K562 (cell line): ENCODE data around the gene TRAPPC8. TPM values are rescaled to one million over a fixed set of nuclear protein-coding genes. Genes with fewer than 3 reads are reported as not detected.

ENCODE experiments used
- ATAC-seq: fragments of 200-7000 bp; cut with Tn5 transposase; 3 replicates; pipeline ENCODE4 v1.9.1; 2020; ENCODE audit warnings: moderate library complexity
- BruUV-seq: library from RNA; stranded (reverse); fragments of 400-500 nt; replicated peaks from 2 replicates; lab custom pipeline; 2021; lab: Mats Ljungman, UMichigan
- CTCF ChIA-PET: fragments of 300-600 bp; formaldehyde crosslinking; extraction: SDS; loops from one replicate; lab custom pipeline; 2021; ENCODE audit warnings: low intra/inter-chr PET ratio; lab: Yijun Ruan, JAX
- POLR2A ChIA-PET: fragments of 300-600, 350-650 bp; sonication (Branson Sonifier 250); formaldehyde crosslinking; extraction: SDS; loops from one replicate; lab custom pipeline; 2021; ENCODE audit warnings: antibody characterized with exemption, inconsistent platforms; lab: Yijun Ruan, JAX
- DNase-seq, 4 experiments: peaks; one replicate each; pipeline versions ENCODE4 v3.0.0 to v3.0.0-alpha.2; 2011 to 2018; ENCODE audit warnings: low spot score in 3 of 4, mixed read lengths in 3 of 4; ENCODE audit errors: extremely low read depth in 1 of 4
- FAIRE-seq: peaks from 2 replicates; lab custom pipeline; 2011; peaks lifted over from hg19 to GRCh38; lab: Jason Lieb, UNC
- H2AFZ ChIP-seq: 2 replicates; pipeline ENCODE4 v1.6.0; 2011; ENCODE audit warnings: low read depth, low read length, control low read depth, inconsistent platforms
- H3K27ac ChIP-seq: fragments of 200-600 bp; 3 replicates; pipeline ENCODE4 v1.8.0; 2011; ENCODE audit warnings: low read depth, mild to moderate bottlenecking, control low read depth, inconsistent platforms, low read length, moderate library complexity, mixed read lengths; ENCODE audit errors: extremely low read depth
- H3K27me3 ChIP-seq, 2 experiments: fragments of 300-600 bp in 1 of 2; 2 replicates in 1 of 2; 3 replicates in 1 of 2; pipeline versions ENCODE4 v1.6.0 to v1.8.0; 2011; ENCODE audit warnings: inconsistent platforms in 2 of 2, low read length in 2 of 2, mild to moderate bottlenecking in 1 of 2, mixed read lengths in 1 of 2, moderate library complexity in 1 of 2; ENCODE audit not compliant: control insufficient read depth in 2 of 2, insufficient read depth in 2 of 2
- H3K36me3 ChIP-seq: fragments of 300-600 bp; 3 replicates; pipeline ENCODE4 v1.8.0; 2011; ENCODE audit warnings: mild to moderate bottlenecking, low read length, inconsistent platforms; ENCODE audit not compliant: control insufficient read depth, insufficient read depth
- H3K4me1 ChIP-seq, 2 experiments: fragments of 200-600 bp in 1 of 2; replicated peaks in 1 of 2; 2 replicates in 1 of 2; 3 replicates in 1 of 2; pipeline versions ENCODE4 v1.5.1 to v1.8.0; 2011; ENCODE audit warnings: inconsistent platforms in 2 of 2, low read length in 2 of 2, mild to moderate bottlenecking in 1 of 2, mixed read lengths in 1 of 2, moderate library complexity in 1 of 2; ENCODE audit not compliant: control insufficient read depth in 2 of 2, insufficient read depth in 2 of 2
- H3K4me2 ChIP-seq: 2 replicates; pipeline ENCODE4 v1.6.1; 2011; ENCODE audit warnings: low read length, control low read depth, inconsistent platforms, mixed read lengths; ENCODE audit not compliant: insufficient read depth
- H3K4me3 ChIP-seq: fragments of 200-600 bp; sonication (generic), shearing (Covaris generic); 2 replicates; pipeline ENCODE4 v1.5.1; 2016; ENCODE audit warnings: control low read depth, inconsistent platforms
- H3K79me2 ChIP-seq: fragments of 200-600 bp; 3 replicates; pipeline ENCODE4 v1.8.0; 2011; ENCODE audit warnings: low read length, inconsistent platforms; ENCODE audit not compliant: control insufficient read depth, insufficient read depth
- H3K9ac ChIP-seq, 2 experiments: 2 replicates each; pipeline versions ENCODE4 v1.6.0 to v1.6.1; 2011; ENCODE audit warnings: low read depth in 2 of 2, low read length in 2 of 2, control low read depth in 1 of 2, inconsistent platforms in 1 of 2, mild to moderate bottlenecking in 1 of 2, mixed read lengths in 1 of 2; ENCODE audit not compliant: insufficient read depth in 1 of 2
- H3K9me1 ChIP-seq: one replicate; pipeline ENCODE4 v1.6.0; 2011; ENCODE audit warnings: inconsistent platforms, mild to moderate bottlenecking, low read length, moderate library complexity; ENCODE audit not compliant: control insufficient read depth, insufficient read depth
- H3K9me3 ChIP-seq: replicated peaks from 2 replicates; pipeline ENCODE4 v1.5.1; 2011; ENCODE audit warnings: low read depth, low read length, inconsistent platforms; ENCODE audit not compliant: control insufficient read depth, insufficient read depth
- H4K20me1 ChIP-seq: replicated peaks from 2 replicates; pipeline ENCODE4 v1.6.1; 2011; ENCODE audit warnings: low read length, inconsistent platforms, mixed read lengths; ENCODE audit not compliant: control insufficient read depth, insufficient read depth
- MYC ChIP-seq, 2 experiments: fragments of 250-450 bp in 1 of 2; sonication (Bioruptor Pico) in 1 of 2; IDR thresholded peaks; 2 replicates each; pipeline versions ENCODE4 v1.5.1 to v1.6.1; 2012 to 2021; ENCODE audit warnings: low read depth in 2 of 2, borderline replicate concordance in 1 of 2, improper control_type of control experiment in 1 of 2, low read length in 1 of 2, mild to moderate bottlenecking in 1 of 2, moderate library complexity in 1 of 2
- ZNF134 ChIP-seq: fragments of 250-450 bp; sonication (Bioruptor Pico); conservative IDR thresholded peaks from 2 replicates; pipeline ENCODE4 v1.4.0; 2020
- ZZZ3 ChIP-seq: fragments of 450-650 bp; IDR thresholded peaks from 2 replicates; pipeline ENCODE4 v1.6.1; 2016; ENCODE audit warnings: antibody characterized with exemption, mild to moderate bottlenecking, moderate library complexity
- in situ Hi-C: fragments of 300-500 bp; cut with MboI; formaldehyde crosslinking; loops from 4 replicates; pipeline ENCODE4 v1.15.0; 2018; ENCODE audit warnings: inconsistent platforms, mixed read lengths
- intact Hi-C: fragments of 100-400 bp; cut with micrococcal nuclease; formaldehyde crosslinking; loops from 2 replicates; pipeline ENCODE4 v1.14.2; 2022
- polyA plus RNA-seq, 8 experiments: library from polyadenylated mRNA; depleted of rRNA in 4 of 8; stranded (reverse) in 5 of 8; unstranded in 3 of 8; fragments of >200 nt; fragmentation: Nextera tagmentation in 2 of 8; fragmentation: Illumina TruSeq in 1 of 8; extraction: Ambion mirVana in 2 of 8; extraction: Trizol in 1 of 8; gene quantifications; 2 replicates each; pipeline versions ENCODE4 v1.2.1 to v1.2.3, GENCODE V29; 2011 to 2014; ENCODE audit warnings: inconsistent platforms in 1 of 8, missing spikeins in 1 of 8
- total RNA-seq, 7 experiments: library from RNA; depleted of rRNA in 6 of 7; stranded (reverse); fragments of >200 nt in 6 of 7; fragmentation: Illumina TruSeq in 2 of 7; extraction: Trizol in 2 of 7; gene quantifications; 2 replicates each; pipeline versions ENCODE4 v1.2.1 to v1.2.3, GENCODE V29; 2011 to 2021; ENCODE audit warnings: low replicate concordance in 1 of 7
- TF ChIP-seq, protein P1 (sequence below): fragments of 450-650 bp; conservative IDR thresholded peaks from 2 replicates; pipeline ENCODE4 v1.6.1; 2016; ENCODE audit warnings: missing genetic modification characterization, low read depth, mild to moderate bottlenecking, control low read depth, missing compliant biosample characterization
- TF ChIP-seq, protein P2 (sequence below): fragments of 250-450 bp; sonication (Bioruptor Pico); IDR thresholded peaks from 2 replicates; pipeline ENCODE4 v1.8.0; 2021; ENCODE audit warnings: borderline replicate concordance, mild to moderate bottlenecking, moderate library complexity; ENCODE audit not compliant: poor library complexity, severe bottlenecking

TRAPPC8 gene
- total and polyA plus RNA-seq, 9 of the 15 experiments (the other 6 are each of a cell fraction or from before 2014, with no cell fraction given), result 20.1 to 111 (median 35.6) TPM

DNA sequence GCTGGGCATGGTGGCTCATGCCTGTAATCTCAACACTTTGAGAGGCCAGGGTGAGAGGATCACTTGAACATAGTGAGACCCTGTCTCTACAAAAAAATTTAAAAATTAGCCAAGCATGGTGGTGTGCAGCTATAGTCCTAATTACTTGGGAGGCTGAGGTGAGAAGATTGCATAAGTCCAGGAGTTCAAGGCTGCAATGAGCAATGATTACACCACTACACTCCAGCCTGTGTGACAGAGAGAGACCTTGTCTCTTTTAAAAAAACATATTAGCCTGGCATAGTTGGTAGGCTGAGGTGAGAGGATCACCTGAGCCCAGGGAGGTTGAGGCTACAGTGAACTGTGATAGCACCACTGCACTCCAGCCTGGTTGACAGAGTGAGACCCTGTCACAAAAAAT lies 13.7 kb downstream of the TRAPPC8 start:
- POLR2A ChIA-PET, result interaction anchor here (1.0 to 1.1 kb wide), 2 partner anchors 9 to 13 kb away, joined by 3 to 4 read pairs; partner anchors contain the start of gene TRAPPC8
- H3K9me1 ChIP-seq, result no peaks in the 10 kb centered on the region
- peaks cover 36% of the 10 kb centered on the region; the same call in 2 of the 3 replicates for H3K79me2 ChIP-seq
- H3K36me3 ChIP-seq, result peaks cover 56% of the 10 kb centered on the region
- ATAC-seq, result no peak
- H3K9me3 ChIP-seq, result no peaks in the 10 kb centered on the region
- CTCF ChIA-PET, result no interaction called here
- H3K27ac ChIP-seq, result no peak overlapping the region
- no peaks in the 10 kb centered on the region for H3K4me1 ChIP-seq
- intact Hi-C loops (no loop called here), in situ Hi-C loops (no loop called here)
- no peak overlapping the region for H2AFZ ChIP-seq
- no peak for FAIRE-seq
- H3K4me2 ChIP-seq, result no peak overlapping the region
- no TSS peak for BruUV-seq
- H3K27me3 ChIP-seq, result no peaks in the 10 kb centered on the region
- no peaks in the 10 kb centered on the region for H4K20me1 ChIP-seq
- no peak overlapping the region for H3K9ac ChIP-seq
- no peak overlapping the region for H3K4me3 ChIP-seq
- TF ChIP-seq, protein P1, sequence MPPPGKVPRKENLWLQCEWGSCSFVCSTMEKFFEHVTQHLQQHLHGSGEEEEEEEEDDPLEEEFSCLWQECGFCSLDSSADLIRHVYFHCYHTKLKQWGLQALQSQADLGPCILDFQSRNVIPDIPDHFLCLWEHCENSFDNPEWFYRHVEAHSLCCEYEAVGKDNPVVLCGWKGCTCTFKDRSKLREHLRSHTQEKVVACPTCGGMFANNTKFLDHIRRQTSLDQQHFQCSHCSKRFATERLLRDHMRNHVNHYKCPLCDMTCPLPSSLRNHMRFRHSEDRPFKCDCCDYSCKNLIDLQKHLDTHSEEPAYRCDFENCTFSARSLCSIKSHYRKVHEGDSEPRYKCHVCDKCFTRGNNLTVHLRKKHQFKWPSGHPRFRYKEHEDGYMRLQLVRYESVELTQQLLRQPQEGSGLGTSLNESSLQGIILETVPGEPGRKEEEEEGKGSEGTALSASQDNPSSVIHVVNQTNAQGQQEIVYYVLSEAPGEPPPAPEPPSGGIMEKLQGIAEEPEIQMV (tag), result no peak
- no peak for TF ChIP-seq ZZZ3
- TF ChIP-seq ZNF134, result no peak
- TF ChIP-seq, protein P2, sequence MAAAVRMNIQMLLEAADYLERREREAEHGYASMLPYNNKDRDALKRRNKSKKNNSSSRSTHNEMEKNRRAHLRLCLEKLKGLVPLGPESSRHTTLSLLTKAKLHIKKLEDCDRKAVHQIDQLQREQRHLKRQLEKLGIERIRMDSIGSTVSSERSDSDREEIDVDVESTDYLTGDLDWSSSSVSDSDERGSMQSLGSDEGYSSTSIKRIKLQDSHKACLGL (CRISPR knock-in tag), result no peak
- no peak for TF ChIP-seq MYC (IDR thresholded peaks at IDR 0.05; ENCODE audit: low read depth, low read length)
- TF ChIP-seq MYC (CRISPR knock-in tag; IDR thresholded peaks at IDR 0.05; ENCODE audit: borderline replicate concordance, low read depth), result no peak
- no peak for DNase-seq
